ENCODE measurements around the gene ALK. TPM values are rescaled to one million over a fixed set of nuclear protein-coding genes. Genes with fewer than 3 reads are reported as not detected.

ALK gene
- total and polyA plus RNA-seq, 10 of the 15 experiments (the other 5 are each of a cell fraction or from before 2014, with no cell fraction given) = 0.11 TPM; not detected in 9

DNA sequence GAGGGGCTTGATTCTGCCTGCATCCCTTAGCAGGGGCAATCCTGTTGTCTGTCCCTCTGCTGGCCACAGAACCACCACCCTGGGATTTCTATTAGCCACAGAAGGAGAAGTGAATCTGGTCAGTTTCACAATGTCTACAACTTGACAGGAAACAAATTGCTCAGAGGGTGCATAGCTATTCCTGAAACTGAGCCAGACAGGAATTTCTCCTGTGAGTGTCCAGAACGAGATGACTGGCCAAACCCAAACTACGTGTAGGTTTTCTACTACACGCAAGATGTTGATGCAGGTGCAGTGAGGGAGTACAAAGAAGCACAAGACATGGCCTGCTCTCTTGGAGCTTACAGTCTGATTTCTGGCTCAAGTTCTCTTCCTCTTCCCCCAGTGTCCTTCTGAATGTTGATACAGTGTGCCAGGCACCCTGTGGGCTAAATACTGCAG, 604.3 kb downstream of the ALK start (continued):
- TF ChIP-seq, protein P1, sequence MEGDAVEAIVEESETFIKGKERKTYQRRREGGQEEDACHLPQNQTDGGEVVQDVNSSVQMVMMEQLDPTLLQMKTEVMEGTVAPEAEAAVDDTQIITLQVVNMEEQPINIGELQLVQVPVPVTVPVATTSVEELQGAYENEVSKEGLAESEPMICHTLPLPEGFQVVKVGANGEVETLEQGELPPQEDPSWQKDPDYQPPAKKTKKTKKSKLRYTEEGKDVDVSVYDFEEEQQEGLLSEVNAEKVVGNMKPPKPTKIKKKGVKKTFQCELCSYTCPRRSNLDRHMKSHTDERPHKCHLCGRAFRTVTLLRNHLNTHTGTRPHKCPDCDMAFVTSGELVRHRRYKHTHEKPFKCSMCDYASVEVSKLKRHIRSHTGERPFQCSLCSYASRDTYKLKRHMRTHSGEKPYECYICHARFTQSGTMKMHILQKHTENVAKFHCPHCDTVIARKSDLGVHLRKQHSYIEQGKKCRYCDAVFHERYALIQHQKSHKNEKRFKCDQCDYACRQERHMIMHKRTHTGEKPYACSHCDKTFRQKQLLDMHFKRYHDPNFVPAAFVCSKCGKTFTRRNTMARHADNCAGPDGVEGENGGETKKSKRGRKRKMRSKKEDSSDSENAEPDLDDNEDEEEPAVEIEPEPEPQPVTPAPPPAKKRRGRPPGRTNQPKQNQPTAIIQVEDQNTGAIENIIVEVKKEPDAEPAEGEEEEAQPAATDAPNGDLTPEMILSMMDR (IDR thresholded peaks at IDR 0.05 in 2 of 3, conservative IDR thresholded peaks at IDR 0.05 in 1 of 3; ENCODE audit: control insufficient read depth in 2 of 3, extremely low read depth in 1 of 3, insufficient read depth in 1 of 3, low read depth in 3 of 3, low read length in 3 of 3) = no peak; a peak in 1 of 6 replicates
- TF ChIP-seq CHD1 (IDR thresholded peaks at IDR 0.05; ENCODE audit: low read depth, low read length) (no peak), TCF7 (IDR thresholded peaks at IDR 0.05; ENCODE audit: borderline replicate concordance) (no peak), CREM (IDR thresholded peaks at IDR 0.05; ENCODE audit: low read depth) (peak; percentile 76), POLR2AphosphoS5 (IDR thresholded peaks at IDR 0.05; ENCODE audit: low read length) (no peak), KDM1A (IDR thresholded peaks at IDR 0.05; ENCODE audit: borderline replicate concordance) (no peak), FOXM1 (IDR thresholded peaks at IDR 0.05; ENCODE audit: low read depth, low read length) (peak; percentile 93), ZNF217 (IDR thresholded peaks at IDR 0.05) (no peak), EGR1 (IDR thresholded peaks at IDR 0.05; ENCODE audit: borderline replicate concordance in 1 of 2, low read depth in 2 of 2, low read length in 2 of 2) (no peak), NRF1 (conservative IDR thresholded peaks at IDR 0.05; ENCODE audit: low read depth, low read length) (no peak), NR2F1 (conservative IDR thresholded peaks at IDR 0.05) (no peak), PAX8 (IDR thresholded peaks at IDR 0.05) (no peak)
- TF ChIP-seq, protein P2, sequence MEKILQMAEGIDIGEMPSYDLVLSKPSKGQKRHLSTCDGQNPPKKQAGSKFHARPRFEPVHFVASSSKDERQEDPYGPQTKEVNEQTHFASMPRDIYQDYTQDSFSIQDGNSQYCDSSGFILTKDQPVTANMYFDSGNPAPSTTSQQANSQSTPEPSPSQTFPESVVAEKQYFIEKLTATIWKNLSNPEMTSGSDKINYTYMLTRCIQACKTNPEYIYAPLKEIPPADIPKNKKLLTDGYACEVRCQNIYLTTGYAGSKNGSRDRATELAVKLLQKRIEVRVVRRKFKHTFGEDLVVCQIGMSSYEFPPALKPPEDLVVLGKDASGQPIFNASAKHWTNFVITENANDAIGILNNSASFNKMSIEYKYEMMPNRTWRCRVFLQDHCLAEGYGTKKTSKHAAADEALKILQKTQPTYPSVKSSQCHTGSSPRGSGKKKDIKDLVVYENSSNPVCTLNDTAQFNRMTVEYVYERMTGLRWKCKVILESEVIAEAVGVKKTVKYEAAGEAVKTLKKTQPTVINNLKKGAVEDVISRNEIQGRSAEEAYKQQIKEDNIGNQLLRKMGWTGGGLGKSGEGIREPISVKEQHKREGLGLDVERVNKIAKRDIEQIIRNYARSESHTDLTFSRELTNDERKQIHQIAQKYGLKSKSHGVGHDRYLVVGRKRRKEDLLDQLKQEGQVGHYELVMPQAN (conservative IDR thresholded peaks at IDR 0.05) = no peak
- TF ChIP-seq, protein P3, sequence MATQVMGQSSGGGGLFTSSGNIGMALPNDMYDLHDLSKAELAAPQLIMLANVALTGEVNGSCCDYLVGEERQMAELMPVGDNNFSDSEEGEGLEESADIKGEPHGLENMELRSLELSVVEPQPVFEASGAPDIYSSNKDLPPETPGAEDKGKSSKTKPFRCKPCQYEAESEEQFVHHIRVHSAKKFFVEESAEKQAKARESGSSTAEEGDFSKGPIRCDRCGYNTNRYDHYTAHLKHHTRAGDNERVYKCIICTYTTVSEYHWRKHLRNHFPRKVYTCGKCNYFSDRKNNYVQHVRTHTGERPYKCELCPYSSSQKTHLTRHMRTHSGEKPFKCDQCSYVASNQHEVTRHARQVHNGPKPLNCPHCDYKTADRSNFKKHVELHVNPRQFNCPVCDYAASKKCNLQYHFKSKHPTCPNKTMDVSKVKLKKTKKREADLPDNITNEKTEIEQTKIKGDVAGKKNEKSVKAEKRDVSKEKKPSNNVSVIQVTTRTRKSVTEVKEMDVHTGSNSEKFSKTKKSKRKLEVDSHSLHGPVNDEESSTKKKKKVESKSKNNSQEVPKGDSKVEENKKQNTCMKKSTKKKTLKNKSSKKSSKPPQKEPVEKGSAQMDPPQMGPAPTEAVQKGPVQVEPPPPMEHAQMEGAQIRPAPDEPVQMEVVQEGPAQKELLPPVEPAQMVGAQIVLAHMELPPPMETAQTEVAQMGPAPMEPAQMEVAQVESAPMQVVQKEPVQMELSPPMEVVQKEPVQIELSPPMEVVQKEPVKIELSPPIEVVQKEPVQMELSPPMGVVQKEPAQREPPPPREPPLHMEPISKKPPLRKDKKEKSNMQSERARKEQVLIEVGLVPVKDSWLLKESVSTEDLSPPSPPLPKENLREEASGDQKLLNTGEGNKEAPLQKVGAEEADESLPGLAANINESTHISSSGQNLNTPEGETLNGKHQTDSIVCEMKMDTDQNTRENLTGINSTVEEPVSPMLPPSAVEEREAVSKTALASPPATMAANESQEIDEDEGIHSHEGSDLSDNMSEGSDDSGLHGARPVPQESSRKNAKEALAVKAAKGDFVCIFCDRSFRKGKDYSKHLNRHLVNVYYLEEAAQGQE (IDR thresholded peaks at IDR 0.05; ENCODE audit: low read depth, low read length) = no peak
- TF ChIP-seq, protein P4, sequence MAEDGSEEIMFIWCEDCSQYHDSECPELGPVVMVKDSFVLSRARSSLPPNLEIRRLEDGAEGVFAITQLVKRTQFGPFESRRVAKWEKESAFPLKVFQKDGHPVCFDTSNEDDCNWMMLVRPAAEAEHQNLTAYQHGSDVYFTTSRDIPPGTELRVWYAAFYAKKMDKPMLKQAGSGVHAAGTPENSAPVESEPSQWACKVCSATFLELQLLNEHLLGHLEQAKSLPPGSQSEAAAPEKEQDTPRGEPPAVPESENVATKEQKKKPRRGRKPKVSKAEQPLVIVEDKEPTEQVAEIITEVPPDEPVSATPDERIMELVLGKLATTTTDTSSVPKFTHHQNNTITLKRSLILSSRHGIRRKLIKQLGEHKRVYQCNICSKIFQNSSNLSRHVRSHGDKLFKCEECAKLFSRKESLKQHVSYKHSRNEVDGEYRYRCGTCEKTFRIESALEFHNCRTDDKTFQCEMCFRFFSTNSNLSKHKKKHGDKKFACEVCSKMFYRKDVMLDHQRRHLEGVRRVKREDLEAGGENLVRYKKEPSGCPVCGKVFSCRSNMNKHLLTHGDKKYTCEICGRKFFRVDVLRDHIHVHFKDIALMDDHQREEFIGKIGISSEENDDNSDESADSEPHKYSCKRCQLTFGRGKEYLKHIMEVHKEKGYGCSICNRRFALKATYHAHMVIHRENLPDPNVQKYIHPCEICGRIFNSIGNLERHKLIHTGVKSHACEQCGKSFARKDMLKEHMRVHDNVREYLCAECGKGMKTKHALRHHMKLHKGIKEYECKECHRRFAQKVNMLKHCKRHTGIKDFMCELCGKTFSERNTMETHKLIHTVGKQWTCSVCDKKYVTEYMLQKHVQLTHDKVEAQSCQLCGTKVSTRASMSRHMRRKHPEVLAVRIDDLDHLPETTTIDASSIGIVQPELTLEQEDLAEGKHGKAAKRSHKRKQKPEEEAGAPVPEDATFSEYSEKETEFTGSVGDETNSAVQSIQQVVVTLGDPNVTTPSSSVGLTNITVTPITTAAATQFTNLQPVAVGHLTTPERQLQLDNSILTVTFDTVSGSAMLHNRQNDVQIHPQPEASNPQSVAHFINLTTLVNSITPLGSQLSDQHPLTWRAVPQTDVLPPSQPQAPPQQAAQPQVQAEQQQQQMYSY (CRISPR knock-in tag; IDR thresholded peaks at IDR 0.05) = no peak
- TF ChIP-seq, protein P5, sequence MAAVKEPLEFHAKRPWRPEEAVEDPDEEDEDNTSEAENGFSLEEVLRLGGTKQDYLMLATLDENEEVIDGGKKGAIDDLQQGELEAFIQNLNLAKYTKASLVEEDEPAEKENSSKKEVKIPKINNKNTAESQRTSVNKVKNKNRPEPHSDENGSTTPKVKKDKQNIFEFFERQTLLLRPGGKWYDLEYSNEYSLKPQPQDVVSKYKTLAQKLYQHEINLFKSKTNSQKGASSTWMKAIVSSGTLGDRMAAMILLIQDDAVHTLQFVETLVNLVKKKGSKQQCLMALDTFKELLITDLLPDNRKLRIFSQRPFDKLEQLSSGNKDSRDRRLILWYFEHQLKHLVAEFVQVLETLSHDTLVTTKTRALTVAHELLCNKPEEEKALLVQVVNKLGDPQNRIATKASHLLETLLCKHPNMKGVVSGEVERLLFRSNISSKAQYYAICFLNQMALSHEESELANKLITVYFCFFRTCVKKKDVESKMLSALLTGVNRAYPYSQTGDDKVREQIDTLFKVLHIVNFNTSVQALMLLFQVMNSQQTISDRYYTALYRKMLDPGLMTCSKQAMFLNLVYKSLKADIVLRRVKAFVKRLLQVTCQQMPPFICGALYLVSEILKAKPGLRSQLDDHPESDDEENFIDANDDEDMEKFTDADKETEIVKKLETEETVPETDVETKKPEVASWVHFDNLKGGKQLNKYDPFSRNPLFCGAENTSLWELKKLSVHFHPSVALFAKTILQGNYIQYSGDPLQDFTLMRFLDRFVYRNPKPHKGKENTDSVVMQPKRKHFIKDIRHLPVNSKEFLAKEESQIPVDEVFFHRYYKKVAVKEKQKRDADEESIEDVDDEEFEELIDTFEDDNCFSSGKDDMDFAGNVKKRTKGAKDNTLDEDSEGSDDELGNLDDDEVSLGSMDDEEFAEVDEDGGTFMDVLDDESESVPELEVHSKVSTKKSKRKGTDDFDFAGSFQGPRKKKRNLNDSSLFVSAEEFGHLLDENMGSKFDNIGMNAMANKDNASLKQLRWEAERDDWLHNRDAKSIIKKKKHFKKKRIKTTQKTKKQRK (IDR thresholded peaks at IDR 0.05; ENCODE audit: low read depth, low read length) = no peak

Data from GM12878 (cell line).